22Rv1 (cell line): ENCODE measurements around the gene C2CD3.

Experiments used
- ZFX ChIP-seq: fragments of 450-650 bp; IDR thresholded peaks from 2 replicates; pipeline ENCODE4 v1.6.1; 2017; ENCODE audit warnings: antibody characterized with exemption, borderline replicate concordance
- TF ChIP-seq, protein P1 (sequence below): fragments of 450-650 bp; IDR thresholded peaks from 2 replicates; pipeline ENCODE4 v1.5.1; 2017; ENCODE audit warnings: mild to moderate bottlenecking

- TF ChIP-seq, protein P1, sequence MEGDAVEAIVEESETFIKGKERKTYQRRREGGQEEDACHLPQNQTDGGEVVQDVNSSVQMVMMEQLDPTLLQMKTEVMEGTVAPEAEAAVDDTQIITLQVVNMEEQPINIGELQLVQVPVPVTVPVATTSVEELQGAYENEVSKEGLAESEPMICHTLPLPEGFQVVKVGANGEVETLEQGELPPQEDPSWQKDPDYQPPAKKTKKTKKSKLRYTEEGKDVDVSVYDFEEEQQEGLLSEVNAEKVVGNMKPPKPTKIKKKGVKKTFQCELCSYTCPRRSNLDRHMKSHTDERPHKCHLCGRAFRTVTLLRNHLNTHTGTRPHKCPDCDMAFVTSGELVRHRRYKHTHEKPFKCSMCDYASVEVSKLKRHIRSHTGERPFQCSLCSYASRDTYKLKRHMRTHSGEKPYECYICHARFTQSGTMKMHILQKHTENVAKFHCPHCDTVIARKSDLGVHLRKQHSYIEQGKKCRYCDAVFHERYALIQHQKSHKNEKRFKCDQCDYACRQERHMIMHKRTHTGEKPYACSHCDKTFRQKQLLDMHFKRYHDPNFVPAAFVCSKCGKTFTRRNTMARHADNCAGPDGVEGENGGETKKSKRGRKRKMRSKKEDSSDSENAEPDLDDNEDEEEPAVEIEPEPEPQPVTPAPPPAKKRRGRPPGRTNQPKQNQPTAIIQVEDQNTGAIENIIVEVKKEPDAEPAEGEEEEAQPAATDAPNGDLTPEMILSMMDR, result no peak
- no peak for TF ChIP-seq ZFX
These were observed 11.2 kb downstream of the C2CD3 start for GRCh38 chr11:74159642-74160041.
